Mesenchymal stem cell (in vitro differentiated cells and primary cell): ENCODE results near the gene UGT1A7.

Source experiments
- DNase-seq: peaks from one replicate; pipeline ENCODE4 v3.0.0-alpha.2; 2013
- H2AFZ ChIP-seq: one replicate; pipeline ENCODE4 v1.6.1; 2013; ENCODE audit warnings: low read depth, mild to moderate bottlenecking, control low read depth, inconsistent platforms, low read length, moderate library complexity
- H2AK5ac ChIP-seq: 2 replicates; pipeline ENCODE4 v1.6.1; 2013; ENCODE audit warnings: low read length, moderate library complexity, mild to moderate bottlenecking, inconsistent platforms; ENCODE audit not compliant: severe bottlenecking
- H2BK120ac ChIP-seq: one replicate; pipeline ENCODE4 v1.6.1; 2013; ENCODE audit warnings: low read depth, mild to moderate bottlenecking, inconsistent platforms, low read length, moderate library complexity
- H2BK12ac ChIP-seq, 2 experiments: one replicate each; pipeline ENCODE4 v1.6.1; 2013; ENCODE audit warnings: inconsistent platforms in 2 of 2, low read length in 2 of 2, mild to moderate bottlenecking in 2 of 2, moderate library complexity in 2 of 2, control low read depth in 1 of 2
- H2BK15ac ChIP-seq: one replicate; pipeline ENCODE4 v1.6.1; 2013; ENCODE audit warnings: mild to moderate bottlenecking, low read depth, inconsistent platforms; ENCODE audit not compliant: poor library complexity, severe bottlenecking
- H2BK5ac ChIP-seq: 2 replicates; pipeline ENCODE4 v1.6.1; 2013; ENCODE audit warnings: low read depth, mild to moderate bottlenecking, low read length, control low read depth, inconsistent platforms; ENCODE audit not compliant: poor library complexity, severe bottlenecking
- H3K14ac ChIP-seq, 2 experiments: one replicate each; pipeline ENCODE4 v1.6.1; 2013; ENCODE audit warnings: inconsistent platforms in 2 of 2, low read length in 2 of 2, control low read depth in 1 of 2, mild to moderate bottlenecking in 1 of 2, moderate library complexity in 1 of 2
- H3K18ac ChIP-seq, 2 experiments: one replicate each; pipeline ENCODE4 v1.6.1; 2013; ENCODE audit warnings: inconsistent platforms in 2 of 2, low read length in 2 of 2, control low read depth in 1 of 2, low read depth in 1 of 2, mild to moderate bottlenecking in 1 of 2
- H3K23ac ChIP-seq, 2 experiments: one replicate each; pipeline ENCODE4 v1.6.1; 2013; ENCODE audit warnings: inconsistent platforms in 2 of 2, low read length in 2 of 2, mild to moderate bottlenecking in 2 of 2, moderate library complexity in 2 of 2, control low read depth in 1 of 2
- H3K27ac ChIP-seq: 2 replicates; pipeline ENCODE4 v1.5.1; 2013; ENCODE audit warnings: mild to moderate bottlenecking, moderate library complexity, low read length, control low read depth, inconsistent platforms; ENCODE audit not compliant: poor library complexity, severe bottlenecking
- H3K27me3 ChIP-seq, 2 experiments: 2 replicates each; pipeline versions ENCODE4 v1.6.1 to v1.7.0; 2013; ENCODE audit warnings: low read length in 2 of 2, mild to moderate bottlenecking in 2 of 2, moderate library complexity in 2 of 2, control low read depth in 1 of 2, inconsistent platforms in 1 of 2; ENCODE audit not compliant: control insufficient read depth in 1 of 2, insufficient read depth in 1 of 2
- H3K36me3 ChIP-seq, 2 experiments: 2 replicates each; pipeline versions ENCODE4 v1.6.1 to v1.7.0; 2013; ENCODE audit warnings: low read length in 2 of 2, control low read depth in 1 of 2, inconsistent platforms in 1 of 2, low read depth in 1 of 2, mild to moderate bottlenecking in 1 of 2; ENCODE audit not compliant: insufficient read depth in 2 of 2, control insufficient read depth in 1 of 2
- H3K4ac ChIP-seq, 2 experiments: one replicate each; pipeline ENCODE4 v1.6.1; 2013; ENCODE audit warnings: inconsistent platforms in 2 of 2, low read length in 2 of 2, mild to moderate bottlenecking in 2 of 2, moderate library complexity in 2 of 2, control low read depth in 1 of 2, low read depth in 1 of 2
- H3K4me1 ChIP-seq: 2 replicates; pipeline ENCODE4 v1.6.1; 2013; ENCODE audit warnings: low read depth, low read length, control low read depth; ENCODE audit not compliant: control insufficient read depth, insufficient read depth
- H3K4me2 ChIP-seq: 2 replicates; pipeline ENCODE4 v1.6.1; 2013; ENCODE audit warnings: low read length, mild to moderate bottlenecking, inconsistent platforms; ENCODE audit not compliant: poor library complexity, severe bottlenecking
- H3K4me3 ChIP-seq, 2 experiments: 2 replicates each; pipeline versions ENCODE4 v1.5.1 to v1.7.0; 2013; ENCODE audit warnings: low read length in 2 of 2, mild to moderate bottlenecking in 2 of 2, control low read depth in 1 of 2, low read depth in 1 of 2; ENCODE audit not compliant: insufficient read depth in 1 of 2
- H3K79me1 ChIP-seq: replicated peaks from 2 replicates; pipeline ENCODE4 v1.6.1; 2013; ENCODE audit warnings: mild to moderate bottlenecking, control low read depth, low read length, inconsistent platforms; ENCODE audit not compliant: poor library complexity, severe bottlenecking
- H3K9ac ChIP-seq: 2 replicates; pipeline ENCODE4 v1.7.0; 2013; ENCODE audit warnings: mild to moderate bottlenecking, low read length, moderate library complexity
- H3K9me3 ChIP-seq: 2 replicates; pipeline ENCODE4 v1.7.0; 2013; ENCODE audit warnings: mild to moderate bottlenecking, low read length; ENCODE audit not compliant: control insufficient read depth
- H4K8ac ChIP-seq: one replicate; pipeline ENCODE4 v1.6.1; 2013; ENCODE audit warnings: inconsistent platforms, mild to moderate bottlenecking, low read length, moderate library complexity
- H4K91ac ChIP-seq: one replicate; pipeline ENCODE4 v1.6.1; 2013; ENCODE audit warnings: mild to moderate bottlenecking, low read length, inconsistent platforms
- WGBS: methylation state at CpG from one replicate; pipeline ENCODE4 v1.1.7; 2013; ENCODE audit warnings: mixed read lengths; 5-methylcytosine and 5-hydroxymethylcytosine counted together

UGT1A7 gene

DNA sequence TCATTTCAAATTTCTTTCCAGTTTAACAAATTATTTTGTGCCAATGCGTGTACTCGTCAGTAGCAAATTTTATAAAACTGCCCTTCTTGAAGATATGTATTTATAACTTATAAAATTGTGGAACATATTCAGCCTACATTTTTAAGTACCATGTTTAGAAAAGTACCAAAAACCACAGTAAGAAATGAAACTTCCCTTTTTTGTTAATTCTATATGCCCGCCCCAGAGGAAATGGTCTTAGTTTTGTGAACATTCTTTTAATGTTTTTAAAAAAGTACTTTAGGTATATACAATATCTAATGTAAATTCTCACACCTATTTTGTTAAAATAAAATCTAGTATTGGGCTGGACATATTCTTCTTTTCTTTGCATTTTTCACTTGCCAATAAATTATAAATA, 8.8 kb upstream of the UGT1A7 start:
- H2BK12ac ChIP-seq: no peak overlapping the region
- no CpG with 5 or more reads among the region's 3 CpGs for WGBS

GRCh38 chr2:233673896-233674295, 7.8 kb upstream of the UGT1A7 start:
- H3K23ac ChIP-seq: no peak overlapping the region
- no peak overlapping the region for H3K27ac ChIP-seq
- H3K4me1 ChIP-seq: no peaks in the 10 kb centered on the region
- H3K4me2 ChIP-seq: no peak overlapping the region
- H3K4ac ChIP-seq: no peak overlapping the region
- H3K27me3 ChIP-seq: no peaks in the 10 kb centered on the region
- no peak overlapping the region for H4K91ac ChIP-seq
- H2BK120ac ChIP-seq: no peak overlapping the region
- H3K4me3 ChIP-seq: no peak overlapping the region
- no peaks in the 10 kb centered on the region for H3K79me1 ChIP-seq
- no peak for DNase-seq
- H3K18ac ChIP-seq: no peak overlapping the region
- no peak overlapping the region for H3K9ac ChIP-seq
- H3K14ac ChIP-seq: no peak overlapping the region
- H2AFZ ChIP-seq: no peak overlapping the region
- H3K36me3 ChIP-seq: no peaks in the 10 kb centered on the region
- no peak overlapping the region for H2BK5ac ChIP-seq
- H3K9me3 ChIP-seq: no peaks in the 10 kb centered on the region
- no peak overlapping the region for H4K8ac ChIP-seq
- H2BK15ac ChIP-seq: no peak overlapping the region
- H2BK12ac ChIP-seq: no peak overlapping the region
- no peak overlapping the region for H2AK5ac ChIP-seq

More for the DNA sequence above, 8.8 kb upstream of the UGT1A7 start:
- Histone ChIP-seq H2BK5ac (no peak overlapping the region), H3K4me2 (no peak overlapping the region), H3K27ac (no peak overlapping the region), H4K91ac (no peak overlapping the region), H2AK5ac (no peak overlapping the region), H2BK120ac (no peak overlapping the region), H3K4me3 (no peak overlapping the region), H3K9ac (no peak overlapping the region), H2BK15ac (no peak overlapping the region), H3K23ac (no peak overlapping the region), H3K27me3 (no peaks in the 10 kb centered on the region), H3K36me3 (no peaks in the 10 kb centered on the region), H3K14ac (no peak overlapping the region), H3K4me1 (no peaks in the 10 kb centered on the region), H3K4ac (no peak overlapping the region), H4K8ac (no peak overlapping the region), H2AFZ (no peak overlapping the region), H3K9me3 (no peaks in the 10 kb centered on the region), H3K79me1 (no peaks in the 10 kb centered on the region), H3K18ac (no peak overlapping the region)
- DNase-seq: no peak

GRCh38 chr2:233674314-233674713, 7.4 kb upstream of the UGT1A7 start:
- no peak for DNase-seq
- Histone ChIP-seq H3K14ac (no peak overlapping the region), H3K9me3 (no peaks in the 10 kb centered on the region), H3K4ac (no peak overlapping the region), H3K79me1 (no peaks in the 10 kb centered on the region), H2BK12ac (no peak overlapping the region), H2BK120ac (no peak overlapping the region), H3K36me3 (no peaks in the 10 kb centered on the region), H2BK15ac (no peak overlapping the region), H3K4me1 (no peaks in the 10 kb centered on the region), H3K18ac (no peak overlapping the region), H2AK5ac (no peak overlapping the region), H3K27ac (no peak overlapping the region), H4K8ac (no peak overlapping the region), H3K9ac (no peak overlapping the region), H2BK5ac (no peak overlapping the region), H4K91ac (no peak overlapping the region), H3K4me3 (no peak overlapping the region), H3K27me3 (peaks cover 0 to 3% of the 10 kb centered on the region in 2 experiments), H3K23ac (no peak overlapping the region), H2AFZ (no peak overlapping the region), H3K4me2 (no peak overlapping the region)
- no CpG with 5 or more reads among the region's 1 CpG for WGBS

GRCh38 chr2:233674995-233675394, 6.7 kb upstream of the UGT1A7 start:
- no peak overlapping the region for H3K14ac ChIP-seq
- no peaks in the 10 kb centered on the region for H3K36me3 ChIP-seq
- H3K4ac ChIP-seq: no peak overlapping the region
- no peaks in the 10 kb centered on the region for H3K4me1 ChIP-seq
- no peak overlapping the region for H3K4me3 ChIP-seq
- peaks cover 0 to 3% of the 10 kb centered on the region in 2 experiments for H3K27me3 ChIP-seq
- no peak overlapping the region for H3K23ac ChIP-seq
- no peak overlapping the region for H2BK120ac ChIP-seq
- H3K4me2 ChIP-seq: no peak overlapping the region
- H2BK5ac ChIP-seq: no peak overlapping the region
- no peak overlapping the region for H4K91ac ChIP-seq
- no peaks in the 10 kb centered on the region for H3K9me3 ChIP-seq
- H3K79me1 ChIP-seq: no peaks in the 10 kb centered on the region
- H2BK12ac ChIP-seq: no peak overlapping the region
- H3K9ac ChIP-seq: no peak overlapping the region
- H3K18ac ChIP-seq: no peak overlapping the region
- H2BK15ac ChIP-seq: no peak overlapping the region
- H2AFZ ChIP-seq: no peak overlapping the region
- WGBS: 72% methylated on average over 4 of the region's 4 CpGs
- DNase-seq: no peak
- H2AK5ac ChIP-seq: no peak overlapping the region
- H3K27ac ChIP-seq: no peak overlapping the region
- H4K8ac ChIP-seq: no peak overlapping the region
